Measurements from ENCODE around the gene MPI.

Gene MPI

GRCh38 chr15:74888716-74889115, 1.1 kb upstream of the MPI start:
- Histone ChIP-seq H2AFZ (peak overlapping the region; percentile 90), H3K4me1 (no peaks in the 10 kb centered on the region), H3K9ac (no peak overlapping the region), H3K36me3 (ENCODE audit: control insufficient read depth, insufficient read depth, low read length) (no peaks in the 10 kb centered on the region), H3K79me2 (no peaks in the 10 kb centered on the region), H3K4me2 (ENCODE audit: low read length) (no peak overlapping the region), H3K4me3 (ENCODE audit: low read depth, low read length) (no peak overlapping the region), H3K27me3 (ENCODE audit: control insufficient read depth, insufficient read depth, low read length) (no peaks in the 10 kb centered on the region), H3K9me3 (ENCODE audit: control insufficient read depth, low read length) (no peaks in the 10 kb centered on the region), H3K27ac (no peak overlapping the region)
- TF ChIP-seq CTCF (IDR thresholded peaks at IDR 0.05): no peak

- H3K27ac ChIP-seq: peak overlapping the region; percentile 54
- no peaks in the 10 kb centered on the region for H3K9me3 ChIP-seq (ENCODE audit: control insufficient read depth, low read length)
- peak; percentile 14 for TF ChIP-seq CTCF (IDR thresholded peaks at IDR 0.05)
- no peaks in the 10 kb centered on the region for H3K79me2 ChIP-seq
- no peaks in the 10 kb centered on the region for H3K4me1 ChIP-seq
- peak overlapping the region; percentile 78 for H3K4me3 ChIP-seq (ENCODE audit: low read depth, low read length)
- H3K36me3 ChIP-seq (ENCODE audit: control insufficient read depth, insufficient read depth, low read length): no peaks in the 10 kb centered on the region
- no peaks in the 10 kb centered on the region for H3K27me3 ChIP-seq (ENCODE audit: control insufficient read depth, insufficient read depth, low read length)
- H3K4me2 ChIP-seq (ENCODE audit: low read length): peak overlapping the region; percentile 85
- H3K9ac ChIP-seq: no peak overlapping the region
- peak overlapping the region; percentile 90 for H2AFZ ChIP-seq
Observed at GRCh38 chr15:74889390-74889882, 406 bp upstream of the MPI start.

- Histone ChIP-seq H3K27me3 (ENCODE audit: control insufficient read depth, insufficient read depth, low read length) (no peaks in the 10 kb centered on the region), H3K36me3 (ENCODE audit: control insufficient read depth, insufficient read depth, low read length) (no peaks in the 10 kb centered on the region), H2AFZ (no peak overlapping the region), H3K9ac (no peak overlapping the region), H3K79me2 (no peaks in the 10 kb centered on the region), H3K27ac (peak overlapping the region; percentile 54), H3K4me3 (ENCODE audit: low read depth, low read length) (peak overlapping the region; percentile 78), H3K4me2 (ENCODE audit: low read length) (peak overlapping the region; percentile 85), H3K4me1 (no peaks in the 10 kb centered on the region), H3K9me3 (ENCODE audit: control insufficient read depth, low read length) (no peaks in the 10 kb centered on the region)
- no peak for TF ChIP-seq CTCF (IDR thresholded peaks at IDR 0.05)
Observed at GRCh38 chr15:74890665-74890960, 771 bp downstream of the MPI start.

GRCh38 chr15:74891469-74891868, 1.6 kb downstream of the MPI start:
- Histone ChIP-seq H3K4me3 (ENCODE audit: low read depth, low read length) (no peak overlapping the region), H3K27me3 (ENCODE audit: control insufficient read depth, insufficient read depth, low read length) (no peaks in the 10 kb centered on the region), H3K36me3 (ENCODE audit: control insufficient read depth, insufficient read depth, low read length) (no peaks in the 10 kb centered on the region), H3K9me3 (ENCODE audit: control insufficient read depth, low read length) (no peaks in the 10 kb centered on the region), H3K79me2 (no peaks in the 10 kb centered on the region), H2AFZ (no peak overlapping the region), H3K27ac (no peak overlapping the region), H3K4me2 (ENCODE audit: low read length) (no peak overlapping the region), H3K9ac (no peak overlapping the region), H3K4me1 (no peaks in the 10 kb centered on the region)
- no peak for TF ChIP-seq CTCF (IDR thresholded peaks at IDR 0.05)

- H3K27ac ChIP-seq: no peak overlapping the region
Observed at GRCh38 chr15:74892313-74892712, 2.5 kb downstream of the MPI start.

More at GRCh38 chr15:74892313-74892712, 2.5 kb downstream of the MPI start:
- no peak for TF ChIP-seq CTCF (IDR thresholded peaks at IDR 0.05)
- Histone ChIP-seq H2AFZ (no peak overlapping the region), H3K4me1 (no peaks in the 10 kb centered on the region), H3K27me3 (ENCODE audit: control insufficient read depth, insufficient read depth, low read length) (no peaks in the 10 kb centered on the region), H3K4me2 (ENCODE audit: low read length) (no peak overlapping the region), H3K79me2 (no peaks in the 10 kb centered on the region), H3K9me3 (ENCODE audit: control insufficient read depth, low read length) (no peaks in the 10 kb centered on the region), H3K4me3 (ENCODE audit: low read depth, low read length) (no peak overlapping the region), H3K9ac (no peak overlapping the region), H3K36me3 (ENCODE audit: control insufficient read depth, insufficient read depth, low read length) (no peaks in the 10 kb centered on the region)
